Measurements from ENCODE around the gene SLC35F6. TPM values are rescaled to one million over a fixed set of nuclear protein-coding genes. Genes with fewer than 3 reads are reported as not detected.

Gene SLC35F6
- total and polyA plus RNA-seq, 9 of the 15 experiments (the other 6 are each of a cell fraction or from before 2014, with no cell fraction given), result 11.9 to 47.3 (median 22.5) TPM

DNA sequence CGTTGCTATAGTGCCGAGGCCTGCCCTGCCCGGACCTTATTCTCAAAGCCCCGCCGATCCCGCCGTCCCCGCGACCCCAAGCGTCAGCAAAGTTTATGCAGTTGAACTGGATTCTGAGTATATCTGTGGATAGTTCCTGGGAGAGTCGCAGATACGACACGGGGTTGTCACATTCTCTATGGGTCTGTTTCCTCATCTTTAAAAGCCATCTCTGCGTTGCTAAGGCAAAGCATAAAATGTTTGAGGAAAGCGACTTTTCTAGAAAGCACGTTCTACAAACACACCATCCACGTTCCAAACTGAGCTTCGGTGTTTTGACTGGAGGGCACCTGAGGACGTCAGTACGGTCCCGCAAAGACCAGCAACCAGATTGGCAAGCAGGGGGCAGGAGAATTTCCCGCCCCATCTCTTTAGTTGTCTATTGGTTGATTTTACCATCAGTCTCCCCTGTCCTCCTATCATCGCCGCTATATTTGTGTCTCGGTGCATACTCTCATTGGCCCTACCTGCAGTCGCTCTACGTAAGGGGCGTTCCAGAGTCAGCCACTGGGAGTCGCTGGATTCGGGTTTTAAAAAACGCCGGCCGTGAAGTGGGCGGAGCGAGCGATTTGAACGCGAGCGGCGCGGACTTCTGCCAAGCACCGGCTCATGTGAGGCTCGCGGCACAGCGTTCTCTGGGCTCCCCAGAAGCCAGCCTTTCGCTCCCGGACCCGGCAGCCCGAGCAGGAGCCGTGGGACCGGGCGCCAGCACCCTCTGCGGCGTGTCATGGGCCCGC, 21.5 kb downstream of the SLC35F6 start, which contains the start of gene CENPA (continued):
- TF ChIP-seq, protein P1, sequence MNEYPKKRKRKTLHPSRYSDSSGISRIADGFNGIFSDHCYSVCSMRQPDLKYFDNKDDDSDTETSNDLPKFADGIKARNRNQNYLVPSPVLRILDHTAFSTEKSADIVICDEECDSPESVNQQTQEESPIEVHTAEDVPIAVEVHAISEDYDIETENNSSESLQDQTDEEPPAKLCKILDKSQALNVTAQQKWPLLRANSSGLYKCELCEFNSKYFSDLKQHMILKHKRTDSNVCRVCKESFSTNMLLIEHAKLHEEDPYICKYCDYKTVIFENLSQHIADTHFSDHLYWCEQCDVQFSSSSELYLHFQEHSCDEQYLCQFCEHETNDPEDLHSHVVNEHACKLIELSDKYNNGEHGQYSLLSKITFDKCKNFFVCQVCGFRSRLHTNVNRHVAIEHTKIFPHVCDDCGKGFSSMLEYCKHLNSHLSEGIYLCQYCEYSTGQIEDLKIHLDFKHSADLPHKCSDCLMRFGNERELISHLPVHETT (CRISPR knock-in tag; conservative IDR thresholded peaks at IDR 0.05 in 1 of 2, IDR thresholded peaks at IDR 0.05 in 1 of 2), result 0 out of 4 replicates have a peak, but pooled peaks of 1 of the 2 experiments have one; percentile 37
- TF ChIP-seq ZNF224 (CRISPR knock-in tag; IDR thresholded peaks at IDR 0.05), result no peak
- TF ChIP-seq, protein P2, sequence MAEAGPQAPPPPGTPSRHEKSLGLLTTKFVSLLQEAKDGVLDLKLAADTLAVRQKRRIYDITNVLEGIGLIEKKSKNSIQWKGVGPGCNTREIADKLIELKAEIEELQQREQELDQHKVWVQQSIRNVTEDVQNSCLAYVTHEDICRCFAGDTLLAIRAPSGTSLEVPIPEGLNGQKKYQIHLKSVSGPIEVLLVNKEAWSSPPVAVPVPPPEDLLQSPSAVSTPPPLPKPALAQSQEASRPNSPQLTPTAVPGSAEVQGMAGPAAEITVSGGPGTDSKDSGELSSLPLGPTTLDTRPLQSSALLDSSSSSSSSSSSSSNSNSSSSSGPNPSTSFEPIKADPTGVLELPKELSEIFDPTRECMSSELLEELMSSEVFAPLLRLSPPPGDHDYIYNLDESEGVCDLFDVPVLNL (CRISPR knock-in tag; IDR thresholded peaks at IDR 0.05; ENCODE audit: low read depth), result peak; percentile 96
- TF ChIP-seq, protein P3, sequence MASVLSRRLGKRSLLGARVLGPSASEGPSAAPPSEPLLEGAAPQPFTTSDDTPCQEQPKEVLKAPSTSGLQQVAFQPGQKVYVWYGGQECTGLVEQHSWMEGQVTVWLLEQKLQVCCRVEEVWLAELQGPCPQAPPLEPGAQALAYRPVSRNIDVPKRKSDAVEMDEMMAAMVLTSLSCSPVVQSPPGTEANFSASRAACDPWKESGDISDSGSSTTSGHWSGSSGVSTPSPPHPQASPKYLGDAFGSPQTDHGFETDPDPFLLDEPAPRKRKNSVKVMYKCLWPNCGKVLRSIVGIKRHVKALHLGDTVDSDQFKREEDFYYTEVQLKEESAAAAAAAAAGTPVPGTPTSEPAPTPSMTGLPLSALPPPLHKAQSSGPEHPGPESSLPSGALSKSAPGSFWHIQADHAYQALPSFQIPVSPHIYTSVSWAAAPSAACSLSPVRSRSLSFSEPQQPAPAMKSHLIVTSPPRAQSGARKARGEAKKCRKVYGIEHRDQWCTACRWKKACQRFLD (CRISPR knock-in tag; IDR thresholded peaks at IDR 0.05), result peak; percentile 49; the same call in 1 of the 2 replicates
- TF ChIP-seq LARP7 (IDR thresholded peaks at IDR 0.05), result no peak
- peak; percentile 49; the same call in 1 of the 2 replicates for TF ChIP-seq NFRKB (IDR thresholded peaks at IDR 0.05; ENCODE audit: low read depth)
- TF ChIP-seq NELFE (IDR thresholded peaks at IDR 0.05; ENCODE audit: insufficient read depth, insufficient read length), result no peak
- TF ChIP-seq, protein P4, sequence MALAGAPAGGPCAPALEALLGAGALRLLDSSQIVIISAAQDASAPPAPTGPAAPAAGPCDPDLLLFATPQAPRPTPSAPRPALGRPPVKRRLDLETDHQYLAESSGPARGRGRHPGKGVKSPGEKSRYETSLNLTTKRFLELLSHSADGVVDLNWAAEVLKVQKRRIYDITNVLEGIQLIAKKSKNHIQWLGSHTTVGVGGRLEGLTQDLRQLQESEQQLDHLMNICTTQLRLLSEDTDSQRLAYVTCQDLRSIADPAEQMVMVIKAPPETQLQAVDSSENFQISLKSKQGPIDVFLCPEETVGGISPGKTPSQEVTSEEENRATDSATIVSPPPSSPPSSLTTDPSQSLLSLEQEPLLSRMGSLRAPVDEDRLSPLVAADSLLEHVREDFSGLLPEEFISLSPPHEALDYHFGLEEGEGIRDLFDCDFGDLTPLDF (CRISPR knock-in tag; IDR thresholded peaks at IDR 0.05), result peak; percentile 92
- peak; percentile 87; the same call in 1 of the 2 replicates for TF ChIP-seq LCOR (CRISPR knock-in tag; IDR thresholded peaks at IDR 0.05)
- no peak for TF ChIP-seq ZFP1 (CRISPR knock-in tag; IDR thresholded peaks at IDR 0.05)
- peak; percentile 99 for TF ChIP-seq ASH1L (IDR thresholded peaks at IDR 0.05; ENCODE audit: borderline replicate concordance, low read depth, partially characterized antibody)
- TF ChIP-seq, protein P5, sequence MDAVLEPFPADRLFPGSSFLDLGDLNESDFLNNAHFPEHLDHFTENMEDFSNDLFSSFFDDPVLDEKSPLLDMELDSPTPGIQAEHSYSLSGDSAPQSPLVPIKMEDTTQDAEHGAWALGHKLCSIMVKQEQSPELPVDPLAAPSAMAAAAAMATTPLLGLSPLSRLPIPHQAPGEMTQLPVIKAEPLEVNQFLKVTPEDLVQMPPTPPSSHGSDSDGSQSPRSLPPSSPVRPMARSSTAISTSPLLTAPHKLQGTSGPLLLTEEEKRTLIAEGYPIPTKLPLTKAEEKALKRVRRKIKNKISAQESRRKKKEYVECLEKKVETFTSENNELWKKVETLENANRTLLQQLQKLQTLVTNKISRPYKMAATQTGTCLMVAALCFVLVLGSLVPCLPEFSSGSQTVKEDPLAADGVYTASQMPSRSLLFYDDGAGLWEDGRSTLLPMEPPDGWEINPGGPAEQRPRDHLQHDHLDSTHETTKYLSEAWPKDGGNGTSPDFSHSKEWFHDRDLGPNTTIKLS (IDR thresholded peaks at IDR 0.05; ENCODE audit: borderline replicate concordance, low read depth), result peak; percentile 90; the same call in 1 of the 2 replicates
- no peak for TF ChIP-seq HDAC6 (IDR thresholded peaks at IDR 0.05; ENCODE audit: low read depth, low read length)
- peak; percentile 28 for TF ChIP-seq FUS (optimal IDR thresholded peaks at IDR 0.05; ENCODE audit: low read depth, low read length)
- TF ChIP-seq BHLHE40 (IDR thresholded peaks at IDR 0.05; ENCODE audit: low read length), result peak; percentile 42; the same call in 1 of the 2 replicates
- TF ChIP-seq, protein P6, sequence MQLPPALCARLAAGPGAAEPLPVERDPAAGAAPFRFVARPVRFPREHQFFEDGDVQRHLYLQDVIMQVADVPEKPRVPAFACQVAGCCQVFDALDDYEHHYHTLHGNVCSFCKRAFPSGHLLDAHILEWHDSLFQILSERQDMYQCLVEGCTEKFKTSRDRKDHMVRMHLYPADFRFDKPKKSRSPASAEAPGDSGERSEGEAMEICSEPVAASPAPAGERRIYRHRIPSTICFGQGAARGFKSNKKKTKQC (CRISPR knock-in tag; IDR thresholded peaks at IDR 0.05), result 0 out of 2 replicates have a peak, but pooled peaks have one; percentile 58
- no peak for TF ChIP-seq PHTF2 (CRISPR knock-in tag; IDR thresholded peaks at IDR 0.05)
- peak in 1 of 2 experiments; percentile 88; a peak in 2 of 4 replicates for TF ChIP-seq SIN3A (IDR thresholded peaks at IDR 0.05; ENCODE audit: borderline replicate concordance in 2 of 2, control insufficient read depth in 1 of 2, low read depth in 2 of 2, low read length in 2 of 2)
- TF ChIP-seq ZNF263 (CRISPR knock-in tag; IDR thresholded peaks at IDR 0.05; ENCODE audit: borderline replicate concordance), result no peak

Data from K562 (cell line).